HG03175 (cell line): Measurements from ENCODE around the gene SPNS1.
A peak's percentile ranks its signal among the peaks of the same experiment; 100 is the strongest.
"Not testable (repeated sequence)": the region's sequence is repeated elsewhere in the genome, so short reads cannot be mapped to it uniquely, and the experiment has no call there.

ENCODE experiments used
- ATAC-seq: cut with Tn5 transposase; IDR thresholded peaks from one replicate; pipeline ENCODE4 v1.9.1; 2021; ENCODE audit warnings: mild to moderate bottlenecking, moderate library complexity; ENCODE audit not compliant: unreplicated experiment

The SPNS1 gene

GRCh38 chr16:28974437-28975157 is at the start of gene SPNS1:
TSS of gene SPNS1 (plus strand) at chr16:28974778. CDS start at chr16:28975152, 374 bp downstream.
- ATAC-seq: peak; percentile 91

- peak; percentile 32 for ATAC-seq
Observed at GRCh38 chr16:28925386-28926228, 49.0 kb upstream of the SPNS1 start.

- ATAC-seq: not testable (repeated sequence)
Observed at GRCh38 chr16:28926284-28926683, 48.3 kb upstream of the SPNS1 start.

GRCh38 chr16:28927815-28928214 is 46.8 kb upstream of the SPNS1 start:
- no peak for ATAC-seq

- no peak for ATAC-seq
Observed at GRCh38 chr16:28930203-28930602, 44.4 kb upstream of the SPNS1 start.

GRCh38 chr16:28930652-28931051 is 43.9 kb upstream of the SPNS1 start:
- no peak for ATAC-seq

GRCh38 chr16:28931801-28932225 is 42.8 kb upstream of the SPNS1 start, which contains the start of gene CD19:
TSS of gene CD19 (plus strand) at chr16:28931971. CDS start at chr16:28932001, 30 bp downstream.
- no peak for ATAC-seq

GRCh38 chr16:28932339-28933141 is 42.0 kb upstream of the SPNS1 start:
- no peak for ATAC-seq

- ATAC-seq: no peak
Observed at GRCh38 chr16:28933171-28933570, 41.4 kb upstream of the SPNS1 start.

GRCh38 chr16:28935346-28935745 is 39.2 kb upstream of the SPNS1 start:
- ATAC-seq: no peak

GRCh38 chr16:28935924-28936783 is 38.4 kb upstream of the SPNS1 start:
- ATAC-seq: peak; percentile 75

GRCh38 chr16:28936784-28937155 is 37.8 kb upstream of the SPNS1 start:
- ATAC-seq: no peak

GRCh38 chr16:28937222-28937876 is 37.2 kb upstream of the SPNS1 start:
- no peak for ATAC-seq

- no peak for ATAC-seq
Observed at GRCh38 chr16:28938721-28939120, 35.9 kb upstream of the SPNS1 start.

- not testable (repeated sequence) for ATAC-seq
Observed at GRCh38 chr16:28939825-28940224, 34.8 kb upstream of the SPNS1 start.

- no peak for ATAC-seq
Observed at GRCh38 chr16:28943281-28943680, 31.3 kb upstream of the SPNS1 start.

GRCh38 chr16:28946681-28947080 is 27.9 kb upstream of the SPNS1 start:
- ATAC-seq: no peak

- peak; percentile 95 for ATAC-seq
Observed at GRCh38 chr16:28950648-28951409, 23.7 kb upstream of the SPNS1 start, which contains the start of gene NFATC2IP. TSS of gene NFATC2IP (plus strand) at chr16:28950937. CDS start at chr16:28951012, 75 bp downstream.
